GM12878 (cell line): Measurements from ENCODE around the gene DYNLT3. TPM values are rescaled to one million over a fixed set of nuclear protein-coding genes. Genes with fewer than 3 reads are reported as not detected.

Source experiments
- GABPA ChIP-seq: IDR thresholded peaks from 2 replicates; pipeline ENCODE4 v1.6.1; 2014; ENCODE audit warnings: antibody characterized with exemption, low read depth, mild to moderate bottlenecking, inconsistent platforms
- REST ChIP-seq: IDR thresholded peaks from 2 replicates; pipeline ENCODE4 v1.6.1; 2012; ENCODE audit warnings: mild to moderate bottlenecking, low read depth, low read length
- SMC3 ChIP-seq: IDR thresholded peaks from 2 replicates; pipeline ENCODE4 v1.6.1; 2011; ENCODE audit warnings: low read length, improper control_type of control experiment, borderline replicate concordance
- TCF3 ChIP-seq: IDR thresholded peaks from 2 replicates; pipeline ENCODE4 v1.6.1; 2012; ENCODE audit warnings: low read depth, mild to moderate bottlenecking, low read length, borderline replicate concordance; ENCODE audit not compliant: insufficient read depth
- ZBTB33 ChIP-seq: fragments of 450-650 bp; IDR thresholded peaks from 2 replicates; pipeline ENCODE4 v1.6.1; 2017; ENCODE audit warnings: mild to moderate bottlenecking
- ZBTB40 ChIP-seq: fragments of 450-650 bp; IDR thresholded peaks from 2 replicates; pipeline ENCODE4 v1.6.1; 2016; ENCODE audit warnings: mild to moderate bottlenecking, moderate library complexity, borderline replicate concordance
- polyA plus RNA-seq, 11 experiments: library from polyadenylated mRNA; depleted of rRNA in 4 of 11; unstranded in 6 of 11; stranded (reverse) in 5 of 11; fragments of >200 nt; fragmentation: Nextera tagmentation in 4 of 11; fragmentation: Illumina TruSeq in 1 of 11; extraction: Ambion mirVana in 4 of 11; extraction: Trizol in 1 of 11; gene quantifications; 1 replicate in 1 of 11; 2 replicates in 10 of 11; pipeline versions ENCODE4 v1.2.1 to v1.2.3, GENCODE V29; 2011 to 2016; ENCODE audit warnings: inconsistent platforms in 2 of 11, missing spikeins in 2 of 11, low read depth in 1 of 11
- total RNA-seq, 4 experiments: library from RNA; depleted of rRNA in 3 of 4; stranded (reverse); fragments of >200 nt in 3 of 4; fragmentation: Illumina TruSeq in 1 of 4; extraction: Trizol in 1 of 4; gene quantifications; 2 replicates each; pipeline versions ENCODE4 v1.2.1 to v1.2.3, GENCODE V29; 2013 to 2021

DYNLT3 gene
- total and polyA plus RNA-seq, 10 of the 15 experiments (the other 5 are each of a cell fraction or from before 2014, with no cell fraction given) = 8.0 to 19.2 (median 12.8) TPM

GRCh38 chrX:37834937-37835336 lies 12.4 kb downstream of the DYNLT3 start (continued):
- TF ChIP-seq ZBTB40 (no peak), ZBTB33 (no peak), REST (no peak), GABPA (no peak), SMC3 (no peak), TCF3 (no peak)
